Breast epithelium (tissue), 3 donors: ENCODE results near the gene NDST1.

ENCODE experiments used
- CTCF ChIP-seq, 3 donors: fragments of 450-650 bp; IDR thresholded peaks; one replicate each; pipeline ENCODE4 v1.5.1; 2016 to 2017; ENCODE audit warnings: antibody characterized with exemption in 3 of 3, mild to moderate bottlenecking in 3 of 3, moderate library complexity in 3 of 3
- POLR2A ChIP-seq: fragments of 450-650 bp; IDR thresholded peaks from one replicate; pipeline ENCODE4 v1.6.1; 2016; ENCODE audit warnings: antibody characterized with exemption, mild to moderate bottlenecking, moderate library complexity

GRCh38 chr5:150600616-150601490 is 92.9 kb downstream of the NDST1 start:
- TF ChIP-seq CTCF (IDR thresholded peaks at IDR 0.05) (no peak), POLR2A (no peak)
